ENCODE results near the gene TBC1D22A. TPM values are rescaled to one million over a fixed set of nuclear protein-coding genes. Genes with fewer than 3 reads are reported as not detected.
A peak's percentile ranks its signal among the peaks of the same experiment; 100 is the strongest.

The TBC1D22A gene
- total and polyA plus RNA-seq, 10 of the 15 experiments (the other 5 are each of a cell fraction or from before 2014, with no cell fraction given) = 0.63 to 44.7 (median 27.4) TPM

- FAIRE-seq (no peak), DNase-seq (ENCODE audit: low read depth, low spot score) (no peak), ATAC-seq (no peak)
- peaks cover 3% of the 10 kb centered on the region; the same call in 1 of the 2 replicates for H4K20me1 ChIP-seq (ENCODE audit: control insufficient read depth, insufficient read depth)
- CTCF ChIA-PET = interaction anchor here (2.0 to 3.0 kb wide), 2 partner anchors 8 to 36 kb away, joined by 10 to 21 read pairs; no protein-coding TSS in a partner anchor
- peaks cover 45% of the 10 kb centered on the region for H3K4me1 ChIP-seq (ENCODE audit: control insufficient read depth, insufficient read depth, low read length)
- peak overlapping the region; percentile 71 for H3K4me2 ChIP-seq (ENCODE audit: control insufficient read depth, insufficient read depth)
- BruUV-seq (replicated peaks) = no TSS peak
- SMC1A ChIA-PET (ENCODE audit: uncharacterized antibody, unreplicated experiment) = interaction anchor here (0.9 kb wide), 1 partner anchor 8 kb away, joined by 3 read pairs; no protein-coding TSS in a partner anchor
- POLR2A ChIA-PET = no interaction called here
- H3K79me2 ChIP-seq (ENCODE audit: control insufficient read depth, insufficient read depth, low read length) = peaks cover 91% of the 10 kb centered on the region
- H3K27ac ChIP-seq (ENCODE audit: control insufficient read depth, insufficient read depth) = 0 out of 2 replicates have a peak overlapping the region, but pooled peaks have one; percentile 38
- no peak overlapping the region for H2AFZ ChIP-seq (ENCODE audit: control insufficient read depth, low read depth, low read length)
- intact Hi-C loops (cut with micrococcal nuclease; ENCODE audit: unreplicated experiment) (no loop called here), in situ Hi-C loops (cut with MboI) (loop anchor here (25.0 kb wide), 1 partner anchor 1321 kb away; no protein-coding TSS in a partner anchor)
- RAD21 ChIA-PET (ENCODE audit: unreplicated experiment) = interaction anchor here (4.7 kb wide), 1 partner anchor 8 kb away, joined by 82 read pairs; no protein-coding TSS in a partner anchor
- H3K9me3 ChIP-seq (replicated peaks; ENCODE audit: control insufficient read depth, insufficient read depth, low read length) = no peaks in the 10 kb centered on the region
- 88% methylated on average over 8 of the region's 8 CpGs for WGBS (ENCODE audit: insufficient coverage, insufficient replicate concordance, low lambda C conversion rate, missing lambda C conversion rate)
- H3K4me3 ChIP-seq = peak overlapping the region; percentile 61
- no peak overlapping the region; the same call in 1 of the 2 replicates for H3K9ac ChIP-seq (ENCODE audit: control insufficient read depth, insufficient read depth, low read length)
- H3K27me3 ChIP-seq (replicated peaks in 1 of 2; ENCODE audit: control insufficient read depth in 2 of 2, insufficient read depth in 2 of 2, low read length in 1 of 2) = no peaks in the 10 kb centered on the region
- peaks cover 0 to 8% of the 10 kb centered on the region in 2 experiments; a peak in 2 of 4 replicates for H3K36me3 ChIP-seq (ENCODE audit: control insufficient read depth in 2 of 2, insufficient read depth in 2 of 2, low read length in 1 of 2)
- TF ChIP-seq RBBP5 (conservative IDR thresholded peaks at IDR 0.05) = no peak
- no peak for TF ChIP-seq ASH2L (IDR thresholded peaks at IDR 0.05; ENCODE audit: borderline replicate concordance, low read depth)
- TF ChIP-seq SPI1 (IDR thresholded peaks at IDR 0.05; ENCODE audit: borderline replicate concordance, insufficient read depth, low read depth, low read length) = no peak
- TF ChIP-seq SIX5 (IDR thresholded peaks at IDR 0.05; ENCODE audit: low read depth, low read length, severe bottlenecking) = no peak
- TF ChIP-seq FOXM1 (IDR thresholded peaks at IDR 0.05; ENCODE audit: low read depth, low read length) = no peak
- TF ChIP-seq HDAC2 (IDR thresholded peaks at IDR 0.05) = no peak
- TF ChIP-seq ETV6 (conservative IDR thresholded peaks at IDR 0.05 in 1 of 2, IDR thresholded peaks at IDR 0.05 in 1 of 2; ENCODE audit: borderline replicate concordance in 1 of 2, low read depth in 1 of 2) = no peak
- TF ChIP-seq STAT1 (conservative IDR thresholded peaks at IDR 0.05) = no peak
- TF ChIP-seq CBX5 (IDR thresholded peaks at IDR 0.05; ENCODE audit: low read depth) = no peak
- TF ChIP-seq MLLT1 (IDR thresholded peaks at IDR 0.05) = no peak
- TF ChIP-seq NFYA (IDR thresholded peaks at IDR 0.05; ENCODE audit: borderline replicate concordance, low read depth, low read length) = no peak
- no peak for TF ChIP-seq ZNF687 (IDR thresholded peaks at IDR 0.05)
- TF ChIP-seq MYC (IDR thresholded peaks at IDR 0.05; ENCODE audit: insufficient read depth, insufficient read length, insufficient replicate concordance, low read length, severe bottlenecking) = no peak
- no peak for TF ChIP-seq YY1 (IDR thresholded peaks at IDR 0.05; ENCODE audit: low read depth, low read length)
- TF ChIP-seq MEF2B (IDR thresholded peaks at IDR 0.05; ENCODE audit: partially characterized antibody, poor library complexity, severe bottlenecking) = no peak
Observed at GRCh38 chr22:46766611-46767010, 4.2 kb downstream of the TBC1D22A start.

Measured in GM12878 (cell line).